Measurements from ENCODE around the gene NOL4. TPM values are rescaled to one million over a fixed set of nuclear protein-coding genes. Genes with fewer than 3 reads are reported as not detected.

Gene NOL4
- total and polyA plus RNA-seq, 12 donors, result 0.31 to 3.7 (median 1.6) TPM; not detected in 4

DNA sequence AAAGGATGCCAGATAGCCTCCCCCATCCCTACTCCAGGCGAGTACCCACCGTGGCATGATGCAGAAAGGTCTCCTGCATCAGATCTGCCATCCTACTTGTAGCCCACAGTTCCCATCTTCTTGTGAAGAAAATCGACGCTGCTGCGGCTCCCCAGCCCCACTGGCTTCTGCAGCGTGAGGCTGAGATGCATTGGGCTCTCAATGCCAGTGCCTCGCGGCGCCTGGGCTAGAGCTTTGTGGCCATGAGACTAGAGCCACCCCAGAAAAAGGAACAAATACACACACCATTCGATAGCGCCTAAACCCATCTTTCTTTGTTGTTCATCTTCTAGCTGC lies 2.8 kb downstream of the NOL4 start:
- H3K4me3 ChIP-seq, result peak overlapping the region in 1 of 4 donors; percentile 28
- H3K9me3 ChIP-seq (replicated peaks in 1 of 3), result no peaks in the 10 kb centered on the region
- H3K27me3 ChIP-seq, result peaks cover 30% of the 10 kb centered on the region
- peak overlapping the region in 1 of 5 donors; percentile 54 for H3K27ac ChIP-seq
- intact Hi-C loops (cut with DNase I), result no loop called here
- WGBS, 4 donors, result 0 to 4% (median 2%) methylated on average over 7 to 11 of the region's 11 CpGs
- H3K4me1 ChIP-seq (replicated peaks in 1 of 2), result peaks cover 11 to 18% of the 10 kb centered on the region in 2 donors
- H3K36me3 ChIP-seq (replicated peaks in 1 of 2), result no peaks in the 10 kb centered on the region
- DNase-seq, result peak in 2 of 7 donors; percentile 14 to 63
- TF ChIP-seq, protein P1, sequence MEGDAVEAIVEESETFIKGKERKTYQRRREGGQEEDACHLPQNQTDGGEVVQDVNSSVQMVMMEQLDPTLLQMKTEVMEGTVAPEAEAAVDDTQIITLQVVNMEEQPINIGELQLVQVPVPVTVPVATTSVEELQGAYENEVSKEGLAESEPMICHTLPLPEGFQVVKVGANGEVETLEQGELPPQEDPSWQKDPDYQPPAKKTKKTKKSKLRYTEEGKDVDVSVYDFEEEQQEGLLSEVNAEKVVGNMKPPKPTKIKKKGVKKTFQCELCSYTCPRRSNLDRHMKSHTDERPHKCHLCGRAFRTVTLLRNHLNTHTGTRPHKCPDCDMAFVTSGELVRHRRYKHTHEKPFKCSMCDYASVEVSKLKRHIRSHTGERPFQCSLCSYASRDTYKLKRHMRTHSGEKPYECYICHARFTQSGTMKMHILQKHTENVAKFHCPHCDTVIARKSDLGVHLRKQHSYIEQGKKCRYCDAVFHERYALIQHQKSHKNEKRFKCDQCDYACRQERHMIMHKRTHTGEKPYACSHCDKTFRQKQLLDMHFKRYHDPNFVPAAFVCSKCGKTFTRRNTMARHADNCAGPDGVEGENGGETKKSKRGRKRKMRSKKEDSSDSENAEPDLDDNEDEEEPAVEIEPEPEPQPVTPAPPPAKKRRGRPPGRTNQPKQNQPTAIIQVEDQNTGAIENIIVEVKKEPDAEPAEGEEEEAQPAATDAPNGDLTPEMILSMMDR (IDR thresholded peaks at IDR 0.05), result no peak
- TF ChIP-seq POLR2A (IDR thresholded peaks at IDR 0.05), result no peak

DNA sequence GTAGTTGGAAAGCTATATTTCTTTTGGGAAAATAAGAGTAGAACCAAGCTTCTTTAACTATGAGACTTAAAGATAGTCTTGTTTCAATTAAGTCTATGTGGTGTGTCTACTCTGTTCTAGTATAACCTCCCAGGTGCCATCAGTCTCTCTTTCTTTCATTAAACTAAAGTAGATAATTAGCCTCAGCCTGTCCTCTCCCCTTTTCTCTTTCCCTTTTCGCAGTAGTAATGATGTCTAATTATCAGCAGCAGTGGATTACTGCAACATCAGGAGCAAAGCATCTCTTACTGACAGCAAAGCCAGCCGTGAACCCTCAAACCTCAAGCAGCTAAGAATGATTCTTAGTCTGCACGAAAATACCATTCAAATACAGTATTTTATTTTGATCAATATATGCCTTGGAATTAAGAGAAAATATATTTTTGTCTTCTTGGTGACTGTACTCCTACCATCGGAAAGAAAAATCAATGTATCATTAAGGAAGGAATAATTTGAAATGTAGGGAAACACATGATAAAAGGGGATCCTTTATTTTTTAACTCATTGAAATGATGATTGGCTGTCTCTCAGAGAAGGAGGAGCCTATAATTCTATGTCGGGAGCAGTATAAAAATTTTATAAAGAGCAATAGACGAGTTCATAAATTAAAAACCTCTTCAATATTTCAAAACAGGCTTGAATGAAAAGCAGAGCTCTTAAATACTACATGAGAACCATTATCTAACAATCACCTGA lies 4.5 kb downstream of the NOL4 start:
- Histone ChIP-seq H3K27me3 (peaks cover 23% of the 10 kb centered on the region), H3K36me3 (replicated peaks in 1 of 2) (no peaks in the 10 kb centered on the region), H3K27ac (no peak overlapping the region), H3K4me3 (no peak overlapping the region), H3K4me1 (replicated peaks in 1 of 2) (peaks cover 11 to 18% of the 10 kb centered on the region in 2 donors), H3K9me3 (replicated peaks in 1 of 3) (no peaks in the 10 kb centered on the region)
- WGBS, 4 donors, result 50 to 56% (median 56%) methylated on average over 6 of the region's 6 CpGs
- TF ChIP-seq, protein P1 (IDR thresholded peaks at IDR 0.05), result no peak
- TF ChIP-seq POLR2A (IDR thresholded peaks at IDR 0.05), result no peak
- intact Hi-C loops (cut with DNase I), result no loop called here
- no peak for DNase-seq

DNA sequence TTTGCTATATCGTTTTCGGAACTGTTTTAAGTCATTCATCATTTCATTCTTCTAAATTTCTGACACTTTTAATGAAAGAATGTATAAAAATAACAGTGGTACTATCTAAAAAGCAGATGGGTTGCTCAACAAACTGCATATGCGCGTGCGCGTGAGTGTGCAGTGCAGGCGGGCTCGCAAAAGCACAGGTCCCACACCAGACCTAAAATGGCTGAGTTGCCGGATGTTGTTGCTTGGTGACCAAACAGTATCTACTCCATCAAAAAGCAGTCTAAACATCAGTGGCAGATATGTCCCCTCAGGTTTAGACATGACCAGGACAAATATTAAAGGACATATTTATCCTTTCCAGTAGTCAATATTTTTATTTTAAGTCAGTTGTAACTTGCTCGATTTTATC lies 5.1 kb downstream of the NOL4 start:
- peaks cover 20% of the 10 kb centered on the region for H3K27me3 ChIP-seq
- H3K36me3 ChIP-seq (replicated peaks in 1 of 2), result no peaks in the 10 kb centered on the region
- no peaks in the 10 kb centered on the region for H3K9me3 ChIP-seq (replicated peaks in 1 of 3)
- peak in 2 of 7 donors; percentile 17 to 68 for DNase-seq
- WGBS, 4 donors, result 81 to 87% (median 83%) methylated on average over 10 of the region's 10 CpGs
- TF ChIP-seq, protein P1 (IDR thresholded peaks at IDR 0.05), result no peak
- no peak for TF ChIP-seq POLR2A (IDR thresholded peaks at IDR 0.05)
- intact Hi-C loops (cut with DNase I), result no loop called here
- H3K4me1 ChIP-seq (replicated peaks in 1 of 2), result peaks cover 11 to 18% of the 10 kb centered on the region in 2 donors
- no peak overlapping the region for H3K27ac ChIP-seq
- H3K4me3 ChIP-seq, result no peak overlapping the region

- H3K27ac ChIP-seq, result no peak overlapping the region
- H3K4me1 ChIP-seq (replicated peaks in 1 of 2), result no peaks in the 10 kb centered on the region
- WGBS, 4 donors, result 44 to 66% (median 49%) methylated on average over 1 of the region's 1 CpG
- H3K27me3 ChIP-seq, result no peaks in the 10 kb centered on the region
- intact Hi-C loops (cut with DNase I), result no loop called here
- TF ChIP-seq, protein P1 (IDR thresholded peaks at IDR 0.05), result no peak
- TF ChIP-seq POLR2A (IDR thresholded peaks at IDR 0.05), result no peak
- H3K9me3 ChIP-seq (replicated peaks in 1 of 3), result no peaks in the 10 kb centered on the region
- no peak overlapping the region for H3K4me3 ChIP-seq
- no peak for DNase-seq
- no peaks in the 10 kb centered on the region for H3K36me3 ChIP-seq (replicated peaks in 1 of 2)
These were observed 12.2 kb downstream of the NOL4 start for GRCh38 chr18:34212511-34212910.
